Myocyte (in vitro differentiated cells): ENCODE results near the gene GALNT18. TPM values are rescaled to one million over a fixed set of nuclear protein-coding genes. Genes with fewer than 3 reads are reported as not detected.
A peak's percentile ranks its signal among the peaks of the same experiment; 100 is the strongest.
"Not testable (repeated sequence)": the region's sequence is repeated elsewhere in the genome, so short reads cannot be mapped to it uniquely, and the experiment has no call there.

ENCODE experiments used
- DNase-seq: peaks from one replicate; pipeline ENCODE4 v3.0.0-alpha.2; 2012; ENCODE audit warnings: low read depth
- total RNA-seq: library from RNA; depleted of rRNA; stranded (reverse); fragments of >200 nt; gene quantifications from 2 replicates; pipeline ENCODE4 v1.2.3, GENCODE V29; 2014

GALNT18 gene
- total RNA-seq, 1 donor from 2014 or later = 3.3 TPM

DNA sequence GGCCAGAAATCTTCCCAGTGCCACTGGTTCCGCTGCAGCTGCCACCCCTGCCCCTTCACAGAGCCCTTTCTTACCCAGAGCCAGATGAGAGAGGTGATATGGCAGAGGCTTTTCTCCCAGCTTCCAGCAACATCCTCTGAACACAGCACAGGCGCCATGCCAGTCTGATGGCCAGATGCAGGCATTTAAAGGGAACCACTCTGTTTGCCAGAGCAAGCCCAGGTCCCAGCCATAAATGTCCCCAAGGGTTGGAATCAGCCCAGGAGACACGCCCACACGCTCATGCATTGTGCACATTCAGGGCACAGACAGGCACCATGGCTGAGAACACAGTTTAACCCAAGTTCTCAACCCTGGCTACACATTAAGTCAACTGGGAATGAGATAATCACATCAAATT lies 154.5 kb downstream of the GALNT18 start:
- no peak for DNase-seq

DNA sequence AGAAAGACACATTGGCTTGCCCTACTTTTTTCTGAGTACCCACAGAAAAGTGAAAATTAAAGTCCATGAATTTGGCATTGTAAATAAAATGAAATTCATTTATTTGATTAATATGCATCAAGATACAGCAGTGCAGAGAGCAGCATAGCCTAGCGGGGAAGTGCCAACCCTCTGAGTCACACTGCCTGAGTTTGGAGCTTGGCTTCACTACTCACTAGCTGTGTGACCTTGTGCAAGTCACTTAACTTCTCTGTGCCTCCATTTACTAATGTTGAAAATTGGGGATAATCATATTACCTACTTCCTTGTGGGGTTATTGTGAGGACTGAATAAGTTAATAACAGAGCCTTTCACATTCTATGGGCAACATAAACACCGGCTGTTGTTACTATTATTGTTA lies 157.2 kb downstream of the GALNT18 start:
- no peak for DNase-seq

DNA sequence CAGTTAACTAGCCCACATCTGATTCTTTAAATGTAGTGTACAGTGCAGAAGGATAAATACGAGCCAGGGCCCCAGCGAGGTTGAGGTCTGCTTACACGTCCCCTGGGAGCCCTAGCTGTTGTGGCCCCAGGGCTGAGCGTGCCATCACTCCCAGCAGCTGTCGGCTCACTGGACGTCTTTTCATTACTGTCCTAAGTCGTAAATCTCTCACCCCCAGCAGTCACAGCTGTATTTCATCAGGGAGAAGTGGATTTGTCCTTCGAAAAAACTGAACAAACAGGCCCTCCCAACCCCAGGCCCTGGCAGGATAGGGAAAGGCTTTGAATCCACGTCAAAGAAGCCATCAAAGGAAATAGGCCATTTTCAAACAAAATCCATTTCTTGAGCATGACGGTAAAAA lies 158.4 kb downstream of the GALNT18 start:
- peak; percentile 95 for DNase-seq

DNA sequence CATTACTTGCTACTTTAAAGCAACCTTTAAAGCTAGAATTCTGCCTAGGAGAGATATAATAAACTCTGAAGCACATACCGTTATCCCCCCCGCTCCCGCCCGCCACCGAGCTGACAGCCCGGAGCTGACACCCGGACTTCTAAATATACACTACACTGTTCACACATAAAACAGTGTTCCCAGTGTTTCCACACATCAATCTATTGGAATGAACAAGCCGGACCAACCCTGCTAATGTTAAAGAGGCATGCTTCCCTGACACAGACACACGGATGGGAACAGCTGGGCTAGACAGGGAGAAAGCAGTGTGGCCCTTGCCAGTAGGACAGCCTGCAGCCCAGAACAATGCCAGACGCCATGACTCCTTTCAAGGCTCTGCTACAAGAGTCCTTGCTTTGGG lies 160.3 kb downstream of the GALNT18 start:
- DNase-seq = peak; percentile 61

DNA sequence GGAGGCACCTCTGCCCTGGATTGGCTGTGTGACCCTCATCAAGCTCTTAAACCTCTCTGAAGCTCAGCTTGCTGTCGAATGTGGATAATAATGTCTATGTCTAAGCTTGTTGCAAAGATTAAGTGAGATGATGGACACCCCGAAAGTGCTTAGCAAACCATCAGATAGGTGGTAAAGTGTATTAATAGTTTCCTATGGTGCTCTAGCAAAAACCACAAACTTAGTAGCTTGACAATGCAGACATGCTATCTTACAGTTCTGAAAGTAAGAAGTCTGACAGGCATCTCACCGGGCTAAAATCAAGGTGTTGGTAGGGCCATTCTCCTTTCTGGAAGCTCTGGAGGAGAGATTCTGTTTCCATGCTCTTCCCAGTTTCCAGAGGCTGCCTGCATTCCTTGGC lies 162.2 kb downstream of the GALNT18 start:
- DNase-seq = no peak

DNA sequence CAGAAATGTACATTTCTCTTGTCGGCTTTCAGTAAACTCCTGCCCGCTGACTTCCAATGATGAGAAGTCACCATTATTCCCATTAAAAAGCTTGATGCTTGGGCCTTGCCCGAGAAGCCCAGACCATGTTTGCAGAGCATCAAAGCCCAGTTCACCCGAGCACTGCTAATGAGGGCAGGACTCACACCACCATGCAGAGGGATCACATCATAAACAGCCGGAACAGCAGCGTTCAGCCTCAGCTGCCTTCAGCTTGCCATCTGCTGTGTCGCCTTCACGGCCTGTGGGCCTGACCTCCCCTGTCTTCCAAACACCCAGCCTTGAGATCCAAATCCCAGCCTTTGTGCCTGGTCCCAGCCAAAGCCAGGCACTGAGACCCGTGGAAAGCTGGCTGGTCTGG lies 163.3 kb downstream of the GALNT18 start:
- DNase-seq = no peak

DNA sequence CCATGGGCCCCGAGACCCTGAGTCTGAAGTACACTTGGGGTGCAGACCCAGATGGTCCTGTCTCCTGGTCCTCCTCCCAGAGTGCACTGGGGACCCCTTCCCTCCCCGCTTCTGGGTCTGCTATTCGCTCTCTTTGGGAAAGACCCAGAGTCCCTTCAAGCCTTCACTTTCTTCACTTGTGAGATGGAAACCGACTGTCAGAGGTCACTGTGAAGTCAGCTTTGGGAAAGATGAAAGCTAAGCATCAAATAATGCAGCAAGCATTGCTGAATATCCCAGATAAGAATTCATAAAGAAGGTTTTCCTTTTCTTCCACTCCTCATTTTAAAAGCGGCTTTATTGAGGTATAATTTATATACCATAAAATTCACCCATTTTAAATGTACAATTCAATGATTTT lies 163.8 kb downstream of the GALNT18 start:
- no peak for DNase-seq

DNA sequence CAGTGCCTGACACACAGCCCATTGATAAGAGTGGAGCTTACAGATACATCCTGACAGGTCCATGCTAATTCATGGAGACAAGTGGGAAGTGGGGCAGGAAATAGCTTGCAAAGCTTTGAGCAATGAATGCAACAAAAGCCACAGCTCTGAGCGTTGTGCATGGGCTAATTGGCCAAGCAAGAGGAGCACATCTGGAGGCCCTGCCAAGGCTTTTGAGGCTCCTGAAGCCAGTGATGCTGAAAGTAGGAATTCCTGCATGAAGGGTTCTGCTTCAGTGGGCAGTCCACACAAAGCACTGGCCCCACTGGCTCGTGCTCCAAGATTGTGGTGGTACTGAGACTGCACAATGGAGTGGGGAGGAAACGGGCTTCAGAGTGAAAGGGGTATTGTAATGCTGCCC lies 164.9 kb downstream of the GALNT18 start:
- no peak for DNase-seq

DNA sequence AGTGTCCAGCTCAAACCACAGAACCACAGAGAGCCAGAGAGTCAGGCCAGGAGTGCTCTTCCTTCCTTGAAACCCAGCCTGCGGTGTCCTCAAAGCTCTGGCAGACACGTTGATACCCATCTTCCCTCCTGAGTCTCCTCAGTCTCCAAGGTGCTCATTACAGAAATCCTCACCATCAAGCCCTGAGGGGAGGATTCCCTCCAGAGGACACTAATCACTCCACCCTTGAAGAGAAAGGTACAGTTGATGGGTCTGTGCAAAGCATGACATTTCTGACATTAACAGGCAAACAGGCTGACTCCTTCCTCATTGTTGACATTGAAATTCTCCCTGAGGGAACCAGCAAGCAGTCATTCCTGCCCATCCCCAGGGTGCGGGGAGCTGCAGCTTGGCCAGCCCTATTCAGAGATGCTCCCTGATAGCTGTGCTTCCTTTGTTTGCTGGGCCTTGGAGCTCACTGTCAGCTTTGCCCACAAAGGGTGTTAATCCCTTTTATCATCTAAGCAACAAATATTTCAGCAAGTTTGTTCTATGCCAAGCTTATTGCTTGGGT lies 167.1 kb downstream of the GALNT18 start:
- no peak for DNase-seq

DNA sequence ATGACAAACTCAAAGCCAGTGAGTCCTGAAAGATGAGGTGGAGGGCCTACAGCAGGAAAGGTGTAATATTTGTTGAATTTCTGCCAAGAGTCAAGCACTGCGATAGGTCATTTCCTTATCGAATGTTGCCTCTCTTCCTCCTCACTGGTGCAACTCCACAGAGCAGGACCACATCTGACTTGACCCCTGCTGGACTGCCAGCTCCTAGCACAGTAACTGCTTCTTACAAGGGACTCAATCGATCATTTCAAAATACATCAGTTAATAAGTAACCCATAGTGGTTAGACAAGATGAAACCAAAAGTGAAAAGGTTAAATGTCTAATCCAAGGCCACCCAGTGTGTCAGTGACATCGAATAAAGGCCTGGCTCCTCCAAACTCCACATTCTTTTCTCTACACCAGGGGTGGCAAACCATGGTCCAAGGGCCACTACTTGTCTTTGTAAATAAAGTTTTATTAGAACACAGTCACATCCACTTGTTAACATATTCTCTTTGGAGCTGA lies 170.3 kb downstream of the GALNT18 start:
- no peak for DNase-seq

DNA sequence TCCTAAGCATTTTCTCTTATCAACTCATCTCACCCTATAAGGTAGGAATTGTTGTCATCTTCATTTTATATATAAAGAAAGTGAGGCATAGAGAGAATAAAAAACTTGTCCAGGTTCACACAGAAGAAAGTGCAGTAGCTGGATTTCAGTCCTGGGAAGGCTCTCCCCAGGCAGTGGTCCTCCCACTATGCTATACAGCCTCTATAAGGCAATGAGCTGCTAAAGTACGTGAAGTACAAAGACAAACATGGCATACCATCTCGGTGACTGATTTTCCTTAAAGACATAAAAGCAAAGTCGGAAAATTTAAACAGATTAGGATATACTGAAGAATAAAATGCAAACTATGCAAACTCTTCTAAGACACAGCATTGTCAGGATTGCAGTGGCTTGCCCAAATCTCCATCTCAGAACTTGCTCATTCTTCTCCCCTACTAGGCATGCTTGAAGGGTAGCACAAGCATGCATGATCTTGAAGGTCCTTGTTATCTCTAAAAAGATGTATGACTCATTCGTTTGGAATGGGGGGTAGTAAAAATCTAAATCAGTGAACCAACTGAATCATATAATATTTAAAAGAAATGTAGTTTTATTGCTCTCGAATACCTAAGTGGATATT lies 171.0 kb downstream of the GALNT18 start:
- DNase-seq = no peak

DNA sequence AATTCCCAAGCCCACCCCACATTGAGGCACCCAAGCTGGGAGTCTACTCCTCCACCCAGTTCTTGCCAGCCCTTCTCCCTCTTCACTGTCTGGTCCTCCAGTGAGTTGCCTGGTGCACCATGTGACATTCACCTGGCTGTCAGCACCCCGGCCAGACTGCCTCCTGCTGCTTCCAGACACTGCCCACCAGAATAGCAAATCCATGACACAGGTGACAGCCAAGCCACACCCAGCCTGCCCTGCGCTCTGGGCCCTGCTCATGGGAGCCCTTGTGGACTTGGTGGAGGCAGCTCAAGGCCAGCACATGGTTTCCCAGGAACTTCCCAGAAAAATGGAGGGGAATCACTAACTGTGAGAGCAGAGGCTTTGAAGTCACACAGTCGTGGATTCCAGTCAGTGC lies 172.5 kb downstream of the GALNT18 start:
- no peak for DNase-seq

DNA sequence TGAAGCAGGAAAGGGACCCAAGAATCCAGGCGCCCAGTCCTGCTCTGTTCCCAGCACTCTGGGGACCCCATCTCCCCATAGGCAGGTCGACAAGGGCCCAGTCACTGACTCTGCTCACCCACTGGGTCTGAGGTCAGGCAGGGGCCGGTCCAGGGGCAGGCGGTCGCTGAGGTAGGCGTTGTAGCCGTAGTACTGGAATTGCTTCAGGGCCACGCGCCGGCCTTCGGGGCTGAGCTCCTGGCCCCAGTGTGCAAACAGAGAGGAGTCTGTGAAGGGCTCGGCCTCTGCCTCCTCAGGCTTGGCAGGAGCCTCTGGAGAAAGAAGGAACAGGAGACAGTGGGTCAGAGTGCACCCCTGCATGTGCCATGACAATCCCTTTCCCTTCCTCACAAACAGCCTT lies 173.2 kb downstream of the GALNT18 start:
- DNase-seq = no peak

DNA sequence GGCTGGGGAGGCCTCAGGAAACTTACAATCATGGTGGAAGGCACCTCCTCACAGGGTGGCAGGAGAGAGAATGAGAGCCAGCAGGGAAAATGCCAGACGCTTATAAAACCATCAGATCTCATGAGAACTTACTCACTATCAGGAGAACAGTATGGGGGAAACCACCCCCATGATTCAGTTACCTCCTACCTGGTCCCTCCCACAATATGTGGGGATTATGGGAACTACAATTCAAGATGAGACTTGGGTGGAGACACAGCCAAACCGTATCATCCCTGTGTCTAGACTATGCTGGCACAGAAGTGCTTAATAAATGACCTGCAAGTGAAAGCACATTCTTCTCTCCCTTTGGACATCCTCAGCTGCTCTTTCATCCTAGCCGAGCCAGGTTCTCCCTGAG lies 174.2 kb downstream of the GALNT18 start:
- not testable (repeated sequence) for DNase-seq

DNA sequence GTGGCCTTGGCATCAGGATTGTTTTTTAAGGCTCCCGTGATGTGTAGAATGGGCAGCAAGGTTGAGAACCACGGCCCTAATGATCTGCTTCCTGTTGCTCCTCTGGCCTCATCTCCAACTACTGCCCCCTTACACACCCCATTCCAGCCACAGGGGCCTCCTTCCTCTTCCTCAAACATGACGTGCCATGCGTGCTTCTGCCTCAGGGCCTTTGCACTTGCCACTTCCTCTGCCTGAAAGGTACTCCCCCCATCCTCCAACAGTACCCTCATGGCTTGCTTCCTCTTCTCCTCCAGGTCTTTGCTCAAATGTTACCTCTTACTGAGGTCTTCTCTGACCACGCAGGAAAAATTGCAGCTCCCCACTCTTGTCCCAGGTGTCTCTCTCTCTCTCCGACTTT lies 174.8 kb downstream of the GALNT18 start:
- DNase-seq = no peak

DNA sequence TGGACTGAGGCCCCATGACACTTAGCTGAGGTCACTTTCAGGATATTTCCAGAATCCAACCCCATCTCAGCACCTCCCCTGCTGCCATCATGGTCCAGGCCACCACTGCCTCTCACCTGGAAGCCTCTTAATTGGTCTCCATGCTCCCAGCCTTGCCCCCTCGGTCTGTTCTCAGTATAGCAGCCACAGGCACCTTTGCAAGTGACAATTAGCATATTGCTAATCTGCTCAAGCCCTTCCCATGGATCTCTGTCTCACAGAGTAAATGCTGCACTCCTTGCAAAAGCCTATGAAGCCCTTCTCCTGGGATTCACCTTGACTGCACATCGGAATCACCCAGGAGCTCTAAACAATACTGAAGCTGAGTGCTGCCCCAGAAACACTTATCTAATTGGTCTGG lies 175.2 kb downstream of the GALNT18 start:
- no peak for DNase-seq

DNA sequence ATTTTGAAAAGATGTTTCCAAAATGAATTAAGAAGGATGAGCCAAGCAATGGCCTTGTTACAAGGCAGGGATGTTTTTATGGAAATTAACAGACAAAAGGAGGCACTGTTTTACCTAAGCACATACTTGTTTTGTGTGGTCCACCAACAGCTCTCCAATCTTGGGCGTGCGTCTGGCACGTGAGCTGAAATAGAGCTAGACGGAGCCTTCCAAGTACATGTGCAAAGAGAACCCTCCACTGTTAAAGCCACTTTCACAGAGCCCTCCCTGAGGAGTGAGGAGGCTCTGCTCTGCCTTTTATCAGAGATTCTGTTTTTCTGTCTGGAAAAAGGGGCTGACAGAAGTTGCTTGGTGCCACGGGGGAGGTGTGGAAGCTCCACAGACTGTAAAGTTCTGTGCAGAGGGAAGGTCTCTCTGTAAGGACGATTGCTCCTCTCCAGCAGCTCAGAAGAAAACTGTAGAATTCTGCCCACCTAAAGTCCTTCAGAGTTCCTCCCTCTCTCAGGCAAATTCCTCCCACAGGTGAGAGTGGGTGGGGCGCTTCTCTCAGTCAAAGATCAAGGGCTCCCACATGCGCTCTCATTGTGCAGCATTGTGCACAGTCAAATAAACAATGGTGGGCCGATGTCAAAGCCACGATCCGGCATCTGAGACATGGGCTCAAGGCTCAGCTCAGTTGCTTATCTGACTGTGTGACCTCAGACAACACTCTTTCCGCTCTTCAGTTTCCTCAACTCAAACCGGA lies 176.2 kb downstream of the GALNT18 start:
- no peak for DNase-seq

DNA sequence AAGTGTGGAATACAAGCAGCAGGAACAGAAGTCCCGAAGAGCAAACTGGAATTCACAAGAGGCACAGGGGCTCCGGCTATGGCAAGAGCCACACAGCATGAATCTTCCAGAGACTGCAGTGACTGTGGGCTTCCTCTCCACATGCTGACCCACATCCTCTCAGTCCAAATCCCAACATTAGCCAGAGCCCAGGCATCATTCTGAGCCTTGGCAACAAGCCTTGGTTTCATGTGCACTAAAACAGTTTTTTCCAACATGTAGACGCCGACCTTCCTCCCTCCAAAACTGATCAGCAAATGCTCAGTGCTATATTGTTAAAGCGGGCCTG lies 177.0 kb downstream of the GALNT18 start:
- DNase-seq = no peak

DNA sequence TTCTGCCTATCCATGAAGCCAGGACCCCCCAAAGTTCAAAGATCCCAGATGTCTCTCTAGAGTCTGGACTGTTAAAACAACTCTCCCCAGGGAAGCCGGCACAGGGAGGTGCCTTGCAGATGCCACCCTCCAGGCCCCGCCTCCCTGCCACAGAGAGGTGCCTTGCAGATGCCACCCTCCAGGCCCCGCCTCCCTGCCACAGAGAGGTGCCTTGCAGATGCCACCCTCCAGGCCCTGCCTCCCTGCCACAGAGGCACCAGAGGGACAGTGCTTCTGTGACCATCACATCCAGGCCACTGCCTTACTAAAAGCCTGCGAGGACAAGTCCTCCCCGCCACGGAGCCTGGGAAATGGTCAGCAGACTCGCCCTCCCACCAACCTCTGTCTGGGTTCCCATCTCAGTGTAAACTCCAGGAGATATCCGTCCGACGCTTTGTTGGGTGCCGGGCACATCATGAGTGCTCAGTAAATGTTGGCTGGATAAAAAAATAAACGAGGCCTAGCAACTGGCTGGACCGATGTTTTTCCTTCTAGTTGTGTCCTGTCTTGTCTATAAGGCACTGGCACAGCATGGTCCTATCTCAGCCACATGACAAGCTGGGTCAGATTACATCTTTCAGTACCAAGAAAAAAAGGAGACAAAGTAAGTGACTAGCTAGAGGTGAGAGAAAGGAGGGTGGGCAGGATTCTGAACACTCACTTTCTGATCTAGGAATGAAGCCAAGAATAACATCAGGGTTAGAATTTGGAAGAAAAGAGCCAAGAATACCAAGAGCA lies 177.6 kb downstream of the GALNT18 start:
- peak; percentile 22 for DNase-seq

DNA sequence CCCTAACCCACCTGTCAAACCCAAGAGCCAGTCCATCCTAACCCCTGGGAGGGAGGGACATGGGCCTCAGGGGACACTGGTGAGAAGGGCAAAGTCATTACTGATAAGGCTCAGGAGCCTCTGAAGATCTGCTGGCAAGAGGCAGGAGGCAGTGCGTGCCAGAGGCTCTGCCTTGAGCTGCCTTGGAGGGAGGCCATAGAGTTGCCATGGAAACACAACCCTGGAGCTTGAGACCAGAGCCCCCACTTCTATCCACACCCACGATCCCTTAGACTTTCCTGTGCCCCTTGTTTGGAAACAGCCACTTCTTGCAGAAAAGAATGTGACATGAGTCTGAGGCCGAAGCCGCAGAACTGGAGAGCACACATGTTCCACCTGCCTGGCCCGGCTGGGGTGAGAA lies 179.0 kb downstream of the GALNT18 start:
- DNase-seq = no peak

DNA sequence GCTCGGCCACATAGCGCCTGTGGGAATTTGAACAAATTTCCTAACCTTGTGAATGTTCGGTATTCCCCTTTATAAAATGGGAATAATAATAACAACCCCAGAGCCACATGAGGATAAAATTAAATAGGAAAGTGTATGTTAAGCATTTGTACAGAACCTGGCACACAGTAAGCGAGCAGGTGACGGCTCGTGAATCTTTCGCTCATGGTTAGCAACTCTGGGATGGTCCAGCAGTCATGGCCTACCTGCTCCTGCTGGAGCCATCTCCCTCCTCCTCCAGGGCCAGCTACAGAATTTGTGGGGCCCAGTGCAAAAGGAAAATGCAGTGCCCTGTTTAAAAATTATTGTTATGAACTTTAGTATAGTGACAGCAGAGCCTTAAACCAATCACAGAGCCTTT lies 180.3 kb downstream of the GALNT18 start:
- no peak for DNase-seq

DNA sequence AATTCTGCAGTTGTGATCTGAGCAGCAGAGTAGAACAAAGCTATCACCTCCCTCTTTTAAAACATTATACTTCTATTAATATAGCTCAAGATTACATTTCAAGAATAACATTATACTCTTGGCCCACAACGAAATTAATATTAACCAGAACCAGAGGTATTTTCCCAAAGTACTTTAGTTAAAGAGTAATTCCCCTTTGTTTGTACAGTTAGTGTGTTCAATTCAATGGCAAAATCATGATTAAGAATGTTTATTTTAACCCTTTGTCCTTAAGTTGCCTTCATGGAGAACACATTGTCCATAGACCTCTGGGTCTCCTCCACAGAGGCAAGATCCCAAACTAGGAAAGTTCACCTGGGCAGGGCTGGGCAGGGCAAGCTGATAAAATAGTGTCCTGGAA lies 180.7 kb downstream of the GALNT18 start:
- DNase-seq = no peak
